Measurements from ENCODE around the gene CNOT6. TPM values are rescaled to one million over a fixed set of nuclear protein-coding genes. Genes with fewer than 3 reads are reported as not detected.
"Not testable (repeated sequence)": the region's sequence is repeated elsewhere in the genome, so short reads cannot be mapped to it uniquely, and the experiment has no call there.

The CNOT6 gene
- total RNA-seq, 8 experiments from 2014 or later, result 7.4 to 29.4 (median 20.2) TPM

GRCh38 chr5:180466316-180466715 lies 27.9 kb upstream of the CNOT6 start:
- no peak overlapping the region for H3K27ac ChIP-seq
- H3K4me1 ChIP-seq (replicated peaks in 1 of 2), result no peaks in the 10 kb centered on the region
- 73 to 93% (median 84%) methylated on average over 1 to 11 of the region's 15 CpGs; no CpG with 5 or more reads in 6 of the 10 experiments for WGBS, 10 experiments
- in situ Hi-C loops (cut with MboI; ENCODE audit: low pct_unique_long_range_greater_than_20kb in 2 of 9, low sequenced_read_pairs in 9 of 9, unreplicated experiment in 9 of 9), result loop anchor here in 1 of 9 experiments (25.0 kb wide), 1 partner anchor 154 kb away; no protein-coding TSS in a partner anchor
- no peak overlapping the region for H3K4me3 ChIP-seq
- ATAC-seq (replicated peaks in 6 of 8), result no peak

GRCh38 chr5:180467028-180467975 lies 26.9 kb upstream of the CNOT6 start:
- H3K4me3 ChIP-seq, result no peak overlapping the region
- no peak overlapping the region for H3K27ac ChIP-seq
- peak in 3 of 8 experiments; percentile 83 to 93 (median 83) for ATAC-seq (replicated peaks in 6 of 8)
- WGBS, 10 experiments, result 0 to 89% (median 80%) methylated on average over 1 to 6 of the region's 22 CpGs; no CpG with 5 or more reads in 6 of the 10 experiments
- in situ Hi-C loops (cut with MboI; ENCODE audit: low pct_unique_long_range_greater_than_20kb in 2 of 9, low sequenced_read_pairs in 9 of 9, unreplicated experiment in 9 of 9), result loop anchor here in 1 of 9 experiments (25.0 kb wide), 1 partner anchor 155 kb away; no protein-coding TSS in a partner anchor
- H3K4me1 ChIP-seq (replicated peaks in 1 of 2), result no peaks in the 10 kb centered on the region

- H3K27ac ChIP-seq, result no peak overlapping the region
- ATAC-seq (replicated peaks in 6 of 8), result no peak
- no peaks in the 10 kb centered on the region for H3K4me1 ChIP-seq (replicated peaks in 1 of 2)
- in situ Hi-C loops (cut with MboI; ENCODE audit: low pct_unique_long_range_greater_than_20kb in 2 of 9, low sequenced_read_pairs in 9 of 9, unreplicated experiment in 9 of 9), result loop anchor here in 1 of 9 experiments (25.0 kb wide), 1 partner anchor 156 kb away; no protein-coding TSS in a partner anchor
- H3K4me3 ChIP-seq, result no peak overlapping the region
- WGBS, 10 experiments, result 80 to 100% (median 84%) methylated on average over 1 to 8 of the region's 18 CpGs; no CpG with 5 or more reads in 1 of the 10 experiments
These were observed 26.0 kb upstream of the CNOT6 start for GRCh38 chr5:180467989-180468731.

- no peak for ATAC-seq (replicated peaks in 6 of 8)
- 53 to 100% (median 88%) methylated on average over 1 to 10 of the region's 22 CpGs; no CpG with 5 or more reads in 4 of the 10 experiments for WGBS, 10 experiments
- in situ Hi-C loops (cut with MboI; ENCODE audit: low pct_unique_long_range_greater_than_20kb in 2 of 9, low sequenced_read_pairs in 9 of 9, unreplicated experiment in 9 of 9), result loop anchor here in 1 of 9 experiments (25.0 kb wide), 1 partner anchor 157 kb away; no protein-coding TSS in a partner anchor
These were observed 25.2 kb upstream of the CNOT6 start for GRCh38 chr5:180468732-180469585.

GRCh38 chr5:180469586-180469865 lies 24.7 kb upstream of the CNOT6 start:
- 0 to 100% (median 77%) methylated on average over 1 to 2 of the region's 2 CpGs; no CpG with 5 or more reads in 5 of the 10 experiments for WGBS, 10 experiments
- no peak overlapping the region for H3K27ac ChIP-seq
- no peak overlapping the region for H3K4me3 ChIP-seq
- no peak for ATAC-seq (replicated peaks in 6 of 8)
- in situ Hi-C loops (cut with MboI; ENCODE audit: low pct_unique_long_range_greater_than_20kb in 2 of 9, low sequenced_read_pairs in 9 of 9, unreplicated experiment in 9 of 9), result loop anchor here in 1 of 9 experiments (25.0 kb wide), 1 partner anchor 157 kb away; no protein-coding TSS in a partner anchor
- H3K4me1 ChIP-seq (replicated peaks in 1 of 2), result no peaks in the 10 kb centered on the region

More at GRCh38 chr5:180468732-180469585, 25.2 kb upstream of the CNOT6 start:
- no peaks in the 10 kb centered on the region for H3K4me1 ChIP-seq (replicated peaks in 1 of 2)
- H3K27ac ChIP-seq, result no peak overlapping the region
- no peak overlapping the region for H3K4me3 ChIP-seq

GRCh38 chr5:180469866-180470265 lies 24.3 kb upstream of the CNOT6 start:
- H3K4me3 ChIP-seq, result no peak overlapping the region
- no peak overlapping the region for H3K27ac ChIP-seq
- no peak for ATAC-seq (replicated peaks in 6 of 8)
- WGBS, 10 experiments, result 86 to 100% (median 100%) methylated on average over 1 of the region's 1 CpG; no CpG with 5 or more reads in 3 of the 10 experiments
- no peaks in the 10 kb centered on the region for H3K4me1 ChIP-seq (replicated peaks in 1 of 2)
- in situ Hi-C loops (cut with MboI; ENCODE audit: low pct_unique_long_range_greater_than_20kb in 2 of 9, low sequenced_read_pairs in 9 of 9, unreplicated experiment in 9 of 9), result loop anchor here in 1 of 9 experiments (25.0 kb wide), 1 partner anchor 158 kb away; no protein-coding TSS in a partner anchor

GRCh38 chr5:180470361-180470760 lies 23.8 kb upstream of the CNOT6 start:
- in situ Hi-C loops (cut with MboI; ENCODE audit: low pct_unique_long_range_greater_than_20kb in 2 of 9, low sequenced_read_pairs in 9 of 9, unreplicated experiment in 9 of 9), result loop anchor here in 1 of 9 experiments (25.0 kb wide), 1 partner anchor 158 kb away; no protein-coding TSS in a partner anchor
- WGBS, 10 experiments, result 48 to 95% (median 68%) methylated on average over 2 to 4 of the region's 11 CpGs; no CpG with 5 or more reads in 4 of the 10 experiments

GRCh38 chr5:180470966-180471582 lies 23.1 kb upstream of the CNOT6 start:
- H3K27ac ChIP-seq, result no peak overlapping the region
- no peak overlapping the region for H3K4me3 ChIP-seq
- in situ Hi-C loops (cut with MboI; ENCODE audit: low pct_unique_long_range_greater_than_20kb in 2 of 9, low sequenced_read_pairs in 9 of 9, unreplicated experiment in 9 of 9), result loop anchor here in 1 of 9 experiments (25.0 kb wide), 1 partner anchor 159 kb away; no protein-coding TSS in a partner anchor
- peak; percentile 8 to 95 (median 88) for ATAC-seq (replicated peaks in 6 of 8)
- no peaks in the 10 kb centered on the region for H3K4me1 ChIP-seq (replicated peaks in 1 of 2)
- WGBS, 10 experiments, result 0 to 60% (median 9%) methylated on average over 1 to 9 of the region's 16 CpGs; no CpG with 5 or more reads in 4 of the 10 experiments

More at GRCh38 chr5:180470361-180470760, 23.8 kb upstream of the CNOT6 start:
- Histone ChIP-seq H3K4me3 (no peak overlapping the region), H3K27ac (no peak overlapping the region), H3K4me1 (replicated peaks in 1 of 2) (no peaks in the 10 kb centered on the region)
- peak in 1 of 8 experiments; percentile 9 for ATAC-seq (replicated peaks in 6 of 8)

GRCh38 chr5:180471866-180472265 lies 22.3 kb upstream of the CNOT6 start:
- Histone ChIP-seq H3K27ac (no peak overlapping the region), H3K4me3 (no peak overlapping the region), H3K4me1 (replicated peaks in 1 of 2) (no peaks in the 10 kb centered on the region)
- 56 to 96% (median 62%) methylated on average over 1 to 6 of the region's 7 CpGs; no CpG with 5 or more reads in 4 of the 10 experiments for WGBS, 10 experiments
- in situ Hi-C loops (cut with MboI; ENCODE audit: low pct_unique_long_range_greater_than_20kb in 2 of 9, low sequenced_read_pairs in 9 of 9, unreplicated experiment in 9 of 9), result loop anchor here in 1 of 9 experiments (25.0 kb wide), 1 partner anchor 160 kb away; no protein-coding TSS in a partner anchor
- no peak for ATAC-seq (replicated peaks in 6 of 8)

GRCh38 chr5:180472269-180472668 lies 21.9 kb upstream of the CNOT6 start:
- Histone ChIP-seq H3K4me1 (replicated peaks in 1 of 2) (no peaks in the 10 kb centered on the region), H3K4me3 (no peak overlapping the region), H3K27ac (no peak overlapping the region)
- 48 to 87% (median 67%) methylated on average over 1 to 4 of the region's 4 CpGs; no CpG with 5 or more reads in 1 of the 10 experiments for WGBS, 10 experiments
- in situ Hi-C loops (cut with MboI; ENCODE audit: low pct_unique_long_range_greater_than_20kb in 2 of 9, low sequenced_read_pairs in 9 of 9, unreplicated experiment in 9 of 9), result loop anchor here in 1 of 9 experiments (25.0 kb wide), 1 partner anchor 160 kb away; no protein-coding TSS in a partner anchor
- no peak for ATAC-seq (replicated peaks in 6 of 8)

GRCh38 chr5:180473386-180473785 lies 20.8 kb upstream of the CNOT6 start:
- WGBS, 10 experiments, result 61 to 98% (median 76%) methylated on average over 4 to 7 of the region's 8 CpGs; no CpG with 5 or more reads in 1 of the 10 experiments
- ATAC-seq (replicated peaks in 6 of 8); H3K4me3 ChIP-seq; H3K27ac ChIP-seq; H3K4me1 ChIP-seq (replicated peaks in 1 of 2): not testable (repeated sequence)
- in situ Hi-C loops (cut with MboI; ENCODE audit: low pct_unique_long_range_greater_than_20kb in 2 of 9, low sequenced_read_pairs in 9 of 9, unreplicated experiment in 9 of 9), result loop anchor here in 1 of 9 experiments (25.0 kb wide), 1 partner anchor 161 kb away; no protein-coding TSS in a partner anchor

Measured in motor neuron (in vitro differentiated cells).